HG03045 (cell line): ENCODE measurements around the gene MBP.
A peak's percentile ranks its signal among the peaks of the same experiment; 100 is the strongest.

ENCODE experiments used
- ATAC-seq: cut with Tn5 transposase; IDR thresholded peaks from one replicate; pipeline ENCODE4 v1.9.1; 2021; ENCODE audit warnings: mild to moderate bottlenecking, moderate library complexity; ENCODE audit not compliant: unreplicated experiment

The MBP gene

DNA sequence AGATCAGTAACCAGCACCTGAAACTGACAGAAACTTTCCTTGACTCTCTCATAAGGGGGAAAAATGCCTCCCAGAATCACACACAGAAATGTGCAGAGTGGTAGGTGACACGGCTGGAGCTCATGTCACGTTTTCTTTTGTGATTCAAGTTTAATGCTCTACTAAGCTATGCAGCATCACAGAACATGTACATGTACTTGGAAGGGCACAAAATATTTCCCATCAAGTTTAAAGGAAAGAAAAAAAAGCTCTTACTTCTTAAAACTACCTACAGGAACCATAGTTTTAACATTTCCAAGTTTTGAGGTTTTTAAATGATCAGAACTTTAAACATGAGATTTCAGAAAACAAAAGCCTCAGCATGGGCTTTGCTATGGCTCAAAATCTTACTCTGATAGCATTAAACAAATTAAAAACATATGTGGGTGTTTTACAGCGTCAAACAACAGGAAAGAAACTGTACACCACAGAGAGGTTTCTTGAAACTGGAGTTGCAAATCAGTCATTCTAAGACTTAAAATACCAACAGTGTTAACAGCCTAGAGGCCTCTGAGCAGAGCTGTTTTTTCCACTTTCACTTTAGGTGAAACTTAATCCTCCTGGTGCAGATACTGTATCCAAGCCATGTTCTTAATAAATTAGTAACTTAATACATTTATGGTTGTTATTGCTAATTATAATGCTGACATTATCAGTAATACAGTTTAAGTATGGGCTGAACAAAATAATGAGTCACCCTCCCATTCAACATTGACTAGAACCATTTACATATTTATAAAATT is 30.1 kb downstream of the MBP start:
- ATAC-seq, result peak; percentile 72

DNA sequence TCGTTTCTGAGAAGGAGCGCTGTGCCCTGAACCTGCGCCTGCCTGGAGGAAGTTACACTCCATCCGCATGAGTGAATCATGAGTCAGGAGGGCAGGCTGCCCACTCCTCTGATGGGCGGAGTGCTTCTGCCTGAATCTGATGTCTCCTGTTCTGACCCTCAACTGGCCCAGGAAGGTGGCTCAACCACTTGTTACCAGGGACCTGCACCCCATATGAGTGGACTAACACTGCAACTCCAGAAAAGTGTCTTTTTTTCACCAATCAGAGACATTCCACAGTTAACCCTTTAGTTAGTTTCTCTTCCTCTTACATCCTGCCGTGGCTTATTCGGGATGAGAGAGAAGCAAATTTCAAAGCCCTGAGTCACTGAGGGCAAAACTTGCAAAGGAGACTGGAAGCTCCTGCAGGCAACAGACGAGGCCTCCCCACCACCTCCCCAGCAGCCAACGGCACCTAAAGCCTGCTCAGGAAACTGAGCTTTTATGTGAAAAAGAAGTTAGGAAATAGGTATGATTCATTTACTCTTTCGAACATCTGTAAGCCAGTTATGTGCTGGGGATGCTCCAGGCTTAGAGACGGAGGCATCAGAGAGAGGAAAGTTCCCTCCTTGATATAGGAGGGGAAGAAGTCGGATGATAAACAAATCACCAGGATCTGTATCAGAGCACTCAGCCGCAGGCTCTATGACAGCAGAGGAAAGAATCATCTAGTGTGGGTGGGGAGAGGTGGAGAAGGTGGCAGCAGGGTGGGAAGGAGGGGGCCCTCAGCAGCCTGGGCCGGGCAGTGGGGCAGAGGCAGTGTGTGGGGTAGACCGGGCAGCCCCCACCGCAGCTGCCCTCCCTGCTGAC is 30.9 kb downstream of the MBP start:
- peak; percentile 35 for ATAC-seq

DNA sequence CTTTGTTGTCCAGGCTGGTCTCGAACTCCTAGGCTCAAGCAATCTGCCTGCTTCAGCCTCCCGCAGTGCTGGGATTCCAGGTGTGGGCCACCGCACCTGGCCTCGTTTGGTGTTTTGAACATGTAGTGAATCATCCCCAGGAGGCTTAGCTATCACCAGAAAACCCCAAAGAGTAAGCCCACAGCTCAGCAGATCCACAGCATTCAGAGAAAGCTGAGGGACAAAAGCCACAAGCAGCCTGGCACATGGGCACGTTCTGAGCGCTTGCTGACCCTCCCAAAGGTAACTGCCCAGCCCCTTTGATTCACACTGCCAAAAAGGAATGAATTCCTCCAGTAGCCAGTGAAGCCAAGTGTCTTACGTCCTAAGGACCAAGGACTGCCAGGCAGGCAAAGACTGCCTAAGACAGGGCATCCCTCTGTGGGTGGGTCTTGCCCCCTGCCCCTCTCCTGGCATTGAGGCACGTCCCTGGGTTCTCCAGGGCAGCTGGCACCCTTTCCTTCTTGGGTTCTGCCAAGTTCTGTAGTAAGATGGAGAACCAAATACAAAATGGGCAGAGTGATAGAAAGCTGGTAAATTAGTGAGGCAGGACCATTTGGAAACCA is 31.7 kb downstream of the MBP start:
- ATAC-seq, result no peak

DNA sequence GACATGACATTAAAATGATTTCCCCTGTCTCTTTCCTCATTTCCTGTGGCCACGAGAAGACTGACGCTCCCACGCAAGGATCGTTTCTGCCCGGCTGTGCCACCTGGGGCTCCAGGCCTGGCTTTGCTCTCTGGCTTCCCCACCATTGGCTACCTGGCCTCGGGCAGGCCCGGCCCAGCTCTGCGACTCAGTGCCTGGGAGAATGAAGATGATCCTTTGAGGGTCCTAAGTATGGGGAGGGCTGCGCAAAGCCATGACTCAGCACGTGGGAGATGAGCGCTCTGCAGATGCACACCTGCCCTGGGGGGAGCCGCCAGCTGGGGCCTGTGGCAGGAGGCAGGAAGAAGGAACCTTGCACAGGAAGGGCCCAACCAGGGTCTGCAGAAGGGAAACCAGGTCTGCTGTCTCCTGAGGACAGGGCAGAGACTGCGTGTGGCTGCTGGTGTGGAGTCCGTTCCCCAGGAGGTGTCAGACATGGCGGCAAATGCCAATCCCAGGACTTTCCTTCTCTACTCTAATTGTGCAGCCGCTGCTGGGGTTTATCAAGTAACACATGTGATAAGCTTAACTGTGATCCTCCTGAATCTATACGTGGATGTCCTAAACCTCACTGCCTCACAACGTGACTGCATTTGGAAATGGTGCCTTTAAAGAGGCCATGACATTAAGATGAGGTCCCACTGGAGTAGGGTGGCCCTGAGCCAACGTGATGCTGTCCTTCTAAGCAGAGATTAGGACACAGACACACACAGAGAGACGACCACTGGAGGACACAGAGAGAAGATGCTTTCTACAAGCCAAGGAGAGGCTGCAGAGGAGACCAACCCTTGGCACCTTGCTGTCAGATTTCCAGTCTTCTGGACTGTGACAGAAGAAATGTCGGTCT is 32.9 kb downstream of the MBP start:
- ATAC-seq, result no peak

DNA sequence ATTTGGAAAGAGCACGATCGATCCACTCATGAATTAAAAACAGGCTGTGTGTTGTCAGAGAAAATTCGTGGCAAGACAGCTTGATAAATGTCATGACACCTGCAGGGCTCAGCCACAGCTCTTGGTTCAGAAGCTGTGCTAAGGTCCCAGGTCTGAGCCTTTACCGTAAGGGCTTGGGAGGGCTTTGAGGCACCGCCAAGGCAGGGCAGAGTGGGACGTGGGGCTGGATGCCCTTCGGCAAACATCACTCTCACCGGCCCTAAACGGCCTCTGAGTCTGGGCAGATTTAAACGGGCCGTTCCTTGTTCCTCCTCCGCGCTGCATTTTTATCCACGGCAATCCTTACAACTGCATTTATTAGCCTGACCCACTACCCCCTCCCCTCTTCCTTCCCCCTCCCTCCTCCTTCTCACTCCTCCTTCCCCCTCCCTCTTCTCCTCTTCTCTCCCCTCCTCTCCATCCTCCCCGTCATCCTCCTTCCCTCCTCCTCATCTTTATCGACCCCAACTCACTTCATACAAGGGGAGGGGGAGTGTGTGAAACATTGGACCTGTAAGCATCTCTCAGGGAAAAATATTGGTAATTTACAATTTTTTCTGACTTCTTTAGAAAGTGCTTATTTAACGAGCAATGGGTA is 33.9 kb downstream of the MBP start:
- no peak for ATAC-seq

DNA sequence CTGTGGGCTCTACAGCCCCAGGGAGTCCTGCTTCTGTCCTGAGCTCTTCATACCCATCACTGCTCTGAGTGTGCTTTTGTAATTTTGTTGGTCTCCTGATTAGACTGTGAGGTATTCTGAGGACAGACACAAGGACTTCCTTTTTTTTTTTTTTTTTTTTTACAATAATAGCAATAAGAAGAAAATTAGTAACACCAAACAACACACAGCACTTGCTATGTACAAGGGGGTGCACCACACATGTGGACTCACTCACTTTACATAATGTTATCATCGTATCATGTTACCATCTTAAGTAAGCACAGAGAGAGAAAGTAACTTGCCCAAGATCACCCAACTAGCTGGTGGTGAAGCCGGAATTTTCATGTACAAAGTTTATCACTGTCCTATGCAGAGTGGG is 34.6 kb downstream of the MBP start:
- ATAC-seq, result no peak

DNA sequence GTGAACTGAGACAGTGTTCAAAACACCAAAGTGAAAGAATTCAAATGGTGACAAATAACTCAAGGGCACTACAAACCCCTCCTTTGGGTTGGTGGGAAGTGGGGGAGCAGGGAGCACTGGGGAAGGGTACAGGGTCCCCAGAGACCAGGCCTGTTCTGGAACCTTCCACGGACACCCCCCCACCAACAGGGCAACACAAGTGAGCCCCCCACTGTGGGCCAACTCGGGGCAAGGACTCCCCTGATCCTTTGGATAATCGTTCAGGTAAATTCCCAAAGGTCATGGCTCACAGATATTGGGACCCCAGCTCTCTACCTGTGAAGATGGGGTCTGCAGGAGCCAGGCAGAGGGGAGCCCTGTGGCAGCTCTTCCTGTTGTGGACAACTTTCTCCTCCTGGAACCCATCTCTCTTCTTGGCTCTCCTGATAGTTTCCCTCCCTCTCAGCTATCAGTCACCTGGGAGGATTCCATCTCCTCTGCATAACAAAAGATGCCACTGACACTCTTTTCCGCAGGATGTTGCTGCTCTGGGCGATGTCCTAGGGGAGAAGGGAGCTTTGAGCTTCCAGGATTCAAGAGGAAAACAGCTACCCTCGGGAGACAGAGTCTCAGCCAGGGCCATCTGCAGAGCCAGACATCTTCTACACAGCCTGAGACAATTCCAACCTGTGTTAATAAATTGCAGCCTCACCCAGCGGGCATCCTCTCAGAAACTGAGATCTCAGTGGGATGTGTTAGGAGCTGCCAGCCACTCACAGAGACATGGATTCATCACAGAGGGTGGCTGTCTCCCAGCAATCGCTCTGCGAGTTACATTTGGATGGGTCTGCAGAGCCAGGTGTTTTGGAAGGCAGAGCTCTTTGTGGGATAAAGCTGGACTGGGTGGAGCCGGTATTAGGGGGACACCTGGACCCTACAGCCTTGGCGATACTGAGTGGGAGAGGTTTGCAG is 35.4 kb downstream of the MBP start:
- ATAC-seq, result no peak

DNA sequence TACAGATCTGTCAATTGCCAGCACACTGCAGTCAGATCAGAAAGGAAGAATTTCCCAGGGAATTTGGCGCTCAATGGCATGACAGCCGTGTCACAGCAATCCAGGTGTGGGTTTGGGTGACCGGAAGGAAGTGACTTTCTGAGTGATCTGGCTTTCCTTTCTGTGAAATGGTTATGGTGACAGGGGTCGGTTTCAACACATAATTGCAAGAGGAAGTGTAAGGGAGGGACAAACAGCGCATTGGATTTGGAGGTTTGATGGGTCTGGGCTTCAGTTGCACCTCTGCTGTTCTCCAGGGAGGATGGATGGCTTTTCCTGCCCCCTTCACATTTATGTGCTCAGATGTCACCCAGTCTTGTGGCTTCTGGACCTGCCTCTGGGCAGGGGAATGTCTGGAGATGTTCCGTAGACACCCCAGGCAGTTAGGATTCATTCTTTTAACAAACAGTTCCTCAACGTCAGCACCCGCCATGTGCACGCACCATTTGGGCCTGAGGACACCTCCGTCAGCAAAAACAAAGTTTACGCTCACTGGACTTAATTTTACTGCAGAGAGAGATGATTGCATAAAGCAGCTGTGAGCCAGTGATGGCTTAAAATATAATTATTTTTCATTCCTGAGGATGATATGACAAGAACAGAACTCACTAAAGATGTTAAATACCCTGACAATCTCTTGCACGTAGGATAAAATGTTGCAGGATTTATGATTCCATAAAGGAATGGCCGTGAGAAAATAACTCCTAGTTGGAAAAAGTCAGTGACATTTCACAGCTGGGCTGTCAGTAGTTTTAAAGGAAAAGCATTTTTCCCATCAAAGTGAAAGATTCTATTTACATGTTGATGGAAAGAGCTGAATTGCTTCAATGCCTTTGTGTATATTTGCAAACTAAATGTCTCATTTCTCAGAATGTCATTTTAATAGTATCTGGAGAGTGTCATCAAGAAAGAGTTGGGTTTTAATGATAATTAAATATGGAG is 36.9 kb downstream of the MBP start:
- no peak for ATAC-seq

DNA sequence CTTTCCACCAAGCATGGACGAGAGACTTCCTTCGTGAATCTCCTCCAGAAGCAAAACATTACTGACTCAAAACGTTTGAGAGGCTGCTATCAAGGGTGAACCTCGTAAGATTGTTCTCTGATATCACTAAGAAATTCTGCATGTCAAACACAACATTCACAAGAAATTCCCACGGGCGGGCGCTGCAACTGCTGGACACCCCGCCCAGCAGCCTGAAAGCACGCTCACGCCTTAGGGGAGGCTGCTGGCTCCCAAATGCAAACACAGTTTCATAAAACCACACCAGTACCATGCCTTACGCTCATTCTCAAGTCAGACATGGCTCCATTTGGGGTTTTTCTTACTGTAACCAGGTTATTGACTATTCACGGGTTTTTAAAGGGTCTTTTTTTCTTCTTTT is 39.0 kb downstream of the MBP start:
- no peak for ATAC-seq

DNA sequence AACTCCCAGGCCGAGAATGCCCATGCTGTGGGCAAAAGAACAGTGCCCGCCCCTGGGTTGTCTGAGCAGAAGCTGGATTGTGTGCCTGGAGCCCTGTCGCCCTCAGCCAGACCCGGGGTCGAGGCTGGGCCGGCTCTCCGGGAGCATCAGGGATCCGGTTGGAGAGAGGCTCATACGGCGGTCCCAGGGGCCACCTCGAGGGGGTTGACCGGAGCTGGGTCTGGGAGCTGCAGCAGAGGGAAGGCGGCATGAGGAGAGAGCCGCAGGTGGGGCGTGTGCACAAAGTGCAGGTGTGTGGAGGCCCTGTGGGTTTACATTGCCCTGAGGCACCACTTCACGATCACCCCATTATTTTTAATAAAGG is 39.5 kb downstream of the MBP start:
- ATAC-seq, result no peak

DNA sequence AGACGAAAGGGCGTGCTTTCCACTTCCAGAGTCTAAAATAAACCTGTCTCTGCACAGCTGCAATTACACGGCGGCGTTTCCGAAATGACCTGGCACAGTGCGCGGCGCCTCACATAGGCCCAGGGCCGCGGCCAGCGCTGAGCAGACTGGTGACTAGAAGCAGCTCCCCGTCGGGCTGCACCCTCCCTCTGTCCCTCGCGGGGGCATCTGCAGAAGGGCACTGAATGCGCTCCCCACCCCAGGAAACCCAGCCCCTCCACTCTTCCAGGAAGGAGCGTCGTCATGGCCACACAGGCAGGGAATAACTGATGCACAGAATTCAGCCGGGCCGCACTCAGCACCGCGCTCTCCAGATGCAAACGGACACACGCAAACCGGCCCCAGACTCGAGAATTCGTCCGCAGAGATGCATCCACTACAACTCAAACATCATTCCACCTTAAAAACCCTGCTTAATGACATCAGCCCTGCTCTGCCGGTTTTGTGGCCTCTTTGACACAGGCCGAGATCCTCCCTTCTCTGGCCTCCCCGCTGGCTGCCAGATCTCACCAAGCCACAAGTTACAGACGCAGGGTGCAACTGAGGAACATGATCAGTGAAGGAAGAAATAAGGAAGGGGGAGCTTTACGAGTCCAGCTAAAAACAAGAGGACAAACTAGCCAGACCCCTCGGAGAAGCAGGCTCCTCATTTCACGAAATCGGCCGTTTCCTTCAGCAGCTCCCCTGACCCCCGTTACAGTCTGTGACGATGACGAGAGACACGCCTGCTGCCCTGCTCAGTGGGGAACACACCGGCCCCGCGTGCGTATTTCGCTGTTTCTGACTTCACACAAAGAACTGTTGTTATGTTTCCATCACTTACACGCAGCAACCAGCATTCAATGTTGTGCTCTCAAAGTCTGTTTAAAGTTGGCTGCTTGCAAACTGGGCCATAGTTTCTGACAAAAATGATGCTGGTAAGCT is 40.2 kb downstream of the MBP start:
- ATAC-seq, result no peak

DNA sequence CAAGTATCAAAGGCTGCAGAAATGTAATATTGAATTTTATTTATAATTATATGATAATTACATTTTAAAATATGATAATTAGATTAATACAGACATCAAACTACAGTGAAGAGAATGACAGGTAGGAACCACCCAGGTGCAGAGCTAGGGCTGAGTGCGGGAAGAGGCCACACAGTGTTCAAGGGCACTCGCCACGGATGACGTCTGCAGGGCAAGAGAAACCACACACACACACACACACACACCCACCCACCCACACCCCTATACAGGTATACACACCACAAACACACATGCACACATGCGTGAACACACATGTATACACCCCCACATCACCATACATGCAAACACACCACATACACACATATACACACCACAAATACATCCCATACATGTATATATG is 41.2 kb downstream of the MBP start:
- ATAC-seq, result no peak

DNA sequence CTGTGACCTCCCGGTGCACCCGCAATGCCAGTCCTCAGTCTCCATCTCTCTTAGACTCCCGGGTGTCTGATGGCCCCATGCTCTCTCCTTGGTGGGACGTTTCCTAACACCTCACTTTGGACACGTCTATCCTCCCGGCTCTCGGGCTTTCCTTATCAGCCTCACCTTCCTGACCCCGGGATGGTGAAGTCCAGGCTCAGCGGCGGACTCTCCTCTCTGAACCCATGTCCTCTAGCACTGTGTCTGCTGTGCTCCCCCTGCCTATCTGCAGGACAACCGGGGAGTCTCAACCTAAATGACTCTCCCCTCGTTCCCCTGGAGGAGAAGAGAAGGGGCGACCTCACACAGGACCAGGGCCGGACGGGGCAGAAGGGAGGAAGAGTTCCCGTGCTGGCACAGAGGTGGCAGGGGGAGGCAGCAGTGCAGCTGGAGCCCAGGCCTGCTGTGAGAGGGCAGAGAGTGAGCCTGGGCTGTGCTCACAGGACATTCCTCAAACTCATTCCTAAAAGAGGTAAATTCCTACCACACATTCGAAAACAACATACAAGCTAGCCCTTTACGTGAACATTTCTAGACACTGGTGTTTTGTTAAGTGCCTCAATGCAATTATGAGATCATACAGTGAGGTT is 41.9 kb downstream of the MBP start:
- no peak for ATAC-seq

DNA sequence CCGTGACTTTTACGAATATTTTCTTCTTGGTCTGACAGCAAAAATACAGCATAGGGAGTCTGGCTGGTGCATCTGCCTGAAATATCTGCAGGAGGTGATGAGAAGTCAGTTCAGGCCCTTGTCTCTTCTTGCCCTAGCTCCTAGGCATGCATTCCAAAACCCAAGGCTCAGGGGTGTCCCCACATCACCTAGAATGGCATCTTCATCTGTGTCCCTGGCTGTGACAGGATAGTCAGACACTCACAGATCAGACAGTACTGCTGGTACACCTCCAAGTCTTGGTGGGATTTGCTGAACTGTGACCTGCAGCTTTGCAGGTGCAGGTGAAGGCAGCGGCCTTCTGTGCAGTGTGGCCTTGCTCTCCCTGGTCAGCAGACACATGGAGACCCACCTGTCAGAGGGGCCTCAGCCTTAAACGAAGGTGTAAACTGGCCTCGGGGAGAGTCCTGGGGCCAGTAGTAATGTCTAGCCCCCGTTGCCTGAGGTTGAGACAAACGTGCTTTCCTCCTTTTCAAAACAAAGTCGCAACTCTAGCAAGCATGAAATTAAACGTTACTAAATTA is 42.8 kb downstream of the MBP start:
- no peak for ATAC-seq

DNA sequence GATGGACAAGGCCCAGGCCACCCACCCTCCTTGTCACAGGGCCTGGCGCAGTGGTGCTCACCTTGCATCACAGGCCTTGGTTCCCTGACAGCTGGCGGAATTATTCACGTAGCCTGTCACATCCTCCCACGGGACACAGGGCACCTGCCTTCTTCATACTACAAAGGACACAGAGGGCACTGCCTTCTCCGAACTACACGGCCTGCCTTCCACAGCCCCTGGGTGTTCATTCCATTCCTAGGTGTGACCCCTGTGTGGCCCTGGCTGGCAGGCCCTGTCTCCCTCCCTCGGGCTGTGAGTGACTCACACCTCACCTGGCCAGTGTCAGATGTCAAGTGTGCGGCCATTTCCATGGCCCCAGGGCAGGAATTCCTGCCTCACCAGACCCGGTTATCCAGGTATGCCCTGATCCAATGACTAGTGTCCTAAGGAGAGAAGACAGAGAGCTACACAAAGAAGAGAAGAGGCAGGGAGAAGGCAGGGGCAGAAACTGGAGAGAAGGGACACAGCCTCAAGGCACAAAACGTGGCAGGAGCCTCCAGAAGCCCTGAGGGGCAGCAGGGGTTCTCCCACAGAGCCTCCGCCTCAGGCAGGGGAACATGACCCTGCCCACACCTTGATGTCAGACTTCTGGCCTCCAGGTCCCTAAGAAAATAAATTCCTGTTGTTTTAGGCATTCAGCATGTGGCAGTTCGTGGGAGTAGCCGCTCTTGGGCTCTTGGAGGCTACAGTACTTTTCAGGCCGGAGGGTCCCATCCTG is 43.4 kb downstream of the MBP start:
- ATAC-seq, result no peak
